Psoas muscle (tissue), 8 donors: ENCODE measurements around the gene VGLL1. TPM values are rescaled to one million over a fixed set of nuclear protein-coding genes. Genes with fewer than 3 reads are reported as not detected.

ENCODE experiments used
- ATAC-seq, 4 donors: fragments of 200-7000 bp; cut with Tn5 transposase; one replicate each; pipeline ENCODE4 v1.9.1; 2020; ENCODE audit warnings: moderate library complexity in 3 of 4, mild to moderate bottlenecking in 2 of 4
- DNase-seq, 2 donors: peaks; one replicate each; pipeline ENCODE4 v3.0.0-alpha.2; 2020
- H3K27ac ChIP-seq: fragments of 200-600 bp; one replicate; pipeline ENCODE4 v1.8.0; 2022
- H3K27me3 ChIP-seq, 3 donors: fragments of 200-600 bp in 1 of 3; one replicate each; pipeline versions ENCODE4 v1.6.1 to v1.8.0; 2013 to 2022; ENCODE audit warnings: low read length in 2 of 3, mild to moderate bottlenecking in 2 of 3, moderate library complexity in 1 of 3; ENCODE audit not compliant: insufficient read depth in 3 of 3
- H3K36me3 ChIP-seq, 2 donors: fragments of 200-600 bp in 1 of 2; one replicate each; pipeline versions ENCODE4 v1.6.1 to v1.8.0; 2013 to 2022; ENCODE audit warnings: low read depth in 1 of 2, mild to moderate bottlenecking in 1 of 2, moderate library complexity in 1 of 2; ENCODE audit not compliant: insufficient read depth in 1 of 2
- H3K4me1 ChIP-seq: fragments of 200-600 bp; one replicate; pipeline ENCODE4 v1.8.0; 2022
- H3K4me3 ChIP-seq: fragments of 200-600 bp; one replicate; pipeline ENCODE4 v1.8.0; 2022; ENCODE audit warnings: mild to moderate bottlenecking
- H3K9me3 ChIP-seq: fragments of 200-600 bp; one replicate; pipeline ENCODE4 v1.8.0; 2022
- WGBS, 3 donors: extraction: QIAGEN DNeasy Blood & Tissue Kit; methylation state at CpG; one replicate each; pipeline versions ENCODE4 v1.1.6 to v1.1.7; 2013; 5-methylcytosine and 5-hydroxymethylcytosine counted together
- intact Hi-C, 2 donors: fragments of 100-400 bp; cut with DNase I; formaldehyde crosslinking; loops; one replicate each; pipeline versions ENCODE4 v1.11.0 to v1.14.2; 2022
- polyA plus RNA-seq, 3 donors: library from polyadenylated mRNA; stranded (reverse); fragments of 200-250 nt; gene quantifications; one replicate each; pipeline ENCODE4 v1.2.3, GENCODE V29; 2013
- total RNA-seq, 4 donors: library from RNA; stranded (reverse); fragmentation: NEBNext Ultra II Directional in 2 of 4; extraction: Animal tissue kit (Norgen Biotek cat#: 25700) in 2 of 4; gene quantifications; one replicate each; pipeline versions ENCODE4 v1.2.1 to v1.2.4, GENCODE V29; 2021 to 2023
- TF ChIP-seq, protein P1 (sequence below): fragments of 200-600 bp; IDR thresholded peaks from one replicate; pipeline ENCODE4 v1.8.0; 2022; ENCODE audit warnings: antibody characterized with exemption
- donor health status: healthy with polysubstance abuse.
- donor health status: DM: no; HTN: no; CAD: no; lungs with moderate emphysema.
- donor health status: Bipolar disorder and iron deficiency.
- donor health status: healthy.
- donor health status: DM: yes; HTN: yes; CAD: no.
- donor health status: DM: no; HTN: no; CAD: no.
- donor health status: DM: no; HTN: no; CAD: no.
- donor health status: DM: yes; HTN: yes; CAD: no.

Gene VGLL1
- total and polyA plus RNA-seq, 7 donors, result not detected

DNA sequence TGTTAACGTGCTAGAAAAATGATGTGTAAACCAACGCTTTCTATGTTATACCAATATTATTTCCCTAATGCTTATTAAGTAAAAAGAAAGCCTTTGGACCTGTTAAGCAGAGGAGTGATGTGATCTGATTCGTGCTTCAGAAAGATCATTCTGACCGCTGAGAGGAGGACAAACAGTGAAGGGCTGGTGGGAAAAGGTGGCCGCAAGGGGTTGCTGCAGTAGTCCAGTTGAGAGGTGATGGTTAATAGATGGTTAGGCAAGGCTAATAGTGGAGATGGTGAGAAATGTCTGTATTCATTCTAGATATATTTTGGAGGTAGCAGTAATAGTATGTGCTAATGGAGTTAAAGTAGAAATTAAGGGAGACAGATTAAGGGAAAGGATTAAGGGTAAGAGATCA lies 12.9 kb upstream of the VGLL1 start:
- H3K4me1 ChIP-seq, result no peaks in the 10 kb centered on the region
- no peak overlapping the region for H3K4me3 ChIP-seq
- 56 to 80% (median 77%) methylated on average over 5 of the region's 5 CpGs for WGBS, 3 donors
- no peak overlapping the region for H3K27ac ChIP-seq
- DNase-seq (no peak), ATAC-seq (no peak)
- TF ChIP-seq, protein P1, sequence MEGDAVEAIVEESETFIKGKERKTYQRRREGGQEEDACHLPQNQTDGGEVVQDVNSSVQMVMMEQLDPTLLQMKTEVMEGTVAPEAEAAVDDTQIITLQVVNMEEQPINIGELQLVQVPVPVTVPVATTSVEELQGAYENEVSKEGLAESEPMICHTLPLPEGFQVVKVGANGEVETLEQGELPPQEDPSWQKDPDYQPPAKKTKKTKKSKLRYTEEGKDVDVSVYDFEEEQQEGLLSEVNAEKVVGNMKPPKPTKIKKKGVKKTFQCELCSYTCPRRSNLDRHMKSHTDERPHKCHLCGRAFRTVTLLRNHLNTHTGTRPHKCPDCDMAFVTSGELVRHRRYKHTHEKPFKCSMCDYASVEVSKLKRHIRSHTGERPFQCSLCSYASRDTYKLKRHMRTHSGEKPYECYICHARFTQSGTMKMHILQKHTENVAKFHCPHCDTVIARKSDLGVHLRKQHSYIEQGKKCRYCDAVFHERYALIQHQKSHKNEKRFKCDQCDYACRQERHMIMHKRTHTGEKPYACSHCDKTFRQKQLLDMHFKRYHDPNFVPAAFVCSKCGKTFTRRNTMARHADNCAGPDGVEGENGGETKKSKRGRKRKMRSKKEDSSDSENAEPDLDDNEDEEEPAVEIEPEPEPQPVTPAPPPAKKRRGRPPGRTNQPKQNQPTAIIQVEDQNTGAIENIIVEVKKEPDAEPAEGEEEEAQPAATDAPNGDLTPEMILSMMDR, result no peak
- peaks cover 0 to 5% (median 0%) of the 10 kb centered on the region in 3 donors for H3K27me3 ChIP-seq
- intact Hi-C loops, result loop anchor here in 1 of 2 donors (10.0 kb wide), 1 partner anchor 156 kb away; no protein-coding TSS in a partner anchor
- no peaks in the 10 kb centered on the region for H3K36me3 ChIP-seq
- H3K9me3 ChIP-seq, result no peaks in the 10 kb centered on the region

DNA sequence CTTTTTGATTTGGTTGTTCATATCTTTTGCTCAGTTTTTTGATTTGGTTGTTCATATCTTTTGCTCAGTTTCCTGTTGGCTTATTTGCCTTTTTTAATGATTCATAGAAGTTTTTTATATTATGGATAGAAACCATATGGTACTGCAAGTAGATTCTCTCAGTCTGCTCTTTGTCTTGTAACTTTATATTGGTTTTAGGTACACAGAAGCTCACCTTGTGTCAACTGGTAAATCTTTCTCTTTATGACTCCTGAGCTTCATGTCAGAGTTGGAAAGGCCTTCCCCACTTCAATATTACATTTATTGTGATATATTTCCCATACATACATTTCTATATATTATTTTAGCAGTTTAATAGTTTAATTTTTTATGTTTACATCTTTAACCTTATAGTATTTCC lies 8.2 kb upstream of the VGLL1 start:
- no peak overlapping the region for H3K27ac ChIP-seq
- DNase-seq, result no peak
- no peak for ATAC-seq
- TF ChIP-seq, protein P1, result no peak
- intact Hi-C loops, result no loop called here
- peaks cover 14% of the 10 kb centered on the region for H3K4me1 ChIP-seq
- no peaks in the 10 kb centered on the region for H3K36me3 ChIP-seq
- H3K4me3 ChIP-seq, result no peak overlapping the region
- H3K9me3 ChIP-seq, result no peaks in the 10 kb centered on the region
- H3K27me3 ChIP-seq, result peaks cover 0 to 11% (median 0%) of the 10 kb centered on the region in 3 donors

DNA sequence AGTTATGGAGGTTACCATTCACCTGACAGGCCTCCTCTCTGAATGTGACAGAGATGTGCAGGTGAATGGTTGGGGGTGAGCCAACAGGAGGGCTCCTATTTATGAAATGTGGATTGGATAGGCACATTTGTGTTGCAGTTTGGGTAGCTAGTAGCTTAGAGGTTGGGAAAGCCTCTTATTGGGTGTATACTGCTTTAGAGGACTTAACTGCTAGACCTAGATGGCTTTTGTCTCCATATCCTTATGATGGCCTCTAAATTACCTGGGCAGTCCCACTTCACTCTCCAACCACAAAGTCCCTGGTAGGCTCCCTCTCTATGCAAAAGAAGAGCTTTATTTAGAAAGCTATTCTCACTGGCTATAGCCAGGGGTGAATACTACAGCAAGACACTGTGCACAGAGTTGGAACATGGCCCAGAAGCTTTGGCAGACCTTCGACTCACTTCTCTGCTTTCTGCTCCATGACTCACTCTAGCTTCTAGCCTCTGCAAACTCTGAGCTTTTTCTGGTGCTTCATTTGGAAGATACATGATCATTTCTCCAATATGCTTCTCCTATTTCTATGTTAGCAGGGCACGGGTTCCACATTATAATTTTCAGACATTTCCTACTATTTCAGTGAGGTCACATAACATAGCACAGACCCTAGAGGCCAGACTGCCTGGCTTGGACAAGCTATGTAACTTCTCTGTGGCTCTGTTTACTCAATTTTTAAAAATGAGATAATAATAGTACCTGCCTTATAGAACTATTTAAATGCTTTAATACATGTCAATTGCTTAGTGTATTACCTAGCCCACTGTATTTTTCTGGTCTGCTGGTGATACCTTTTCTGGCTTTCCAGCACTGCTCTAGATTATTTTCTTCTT lies 6.0 kb upstream of the VGLL1 start:
- TF ChIP-seq, protein P1, result no peak
- Histone ChIP-seq H3K4me1 (peaks cover 14% of the 10 kb centered on the region), H3K27me3 (peaks cover 0 to 6% (median 0%) of the 10 kb centered on the region in 3 donors), H3K27ac (peak overlapping the region; percentile 67), H3K9me3 (no peaks in the 10 kb centered on the region), H3K36me3 (no peaks in the 10 kb centered on the region), H3K4me3 (no peak overlapping the region)
- peak; percentile 71 to 82 for DNase-seq
- intact Hi-C loops, result loop anchor here in 1 of 2 donors (2.0 kb wide), 1 partner anchor 51 kb away; no protein-coding TSS in a partner anchor
- WGBS, 3 donors, result 4 to 21% (median 13%) methylated on average over 2 of the region's 2 CpGs
- ATAC-seq, result peak; percentile 93 to 99 (median 98)

DNA sequence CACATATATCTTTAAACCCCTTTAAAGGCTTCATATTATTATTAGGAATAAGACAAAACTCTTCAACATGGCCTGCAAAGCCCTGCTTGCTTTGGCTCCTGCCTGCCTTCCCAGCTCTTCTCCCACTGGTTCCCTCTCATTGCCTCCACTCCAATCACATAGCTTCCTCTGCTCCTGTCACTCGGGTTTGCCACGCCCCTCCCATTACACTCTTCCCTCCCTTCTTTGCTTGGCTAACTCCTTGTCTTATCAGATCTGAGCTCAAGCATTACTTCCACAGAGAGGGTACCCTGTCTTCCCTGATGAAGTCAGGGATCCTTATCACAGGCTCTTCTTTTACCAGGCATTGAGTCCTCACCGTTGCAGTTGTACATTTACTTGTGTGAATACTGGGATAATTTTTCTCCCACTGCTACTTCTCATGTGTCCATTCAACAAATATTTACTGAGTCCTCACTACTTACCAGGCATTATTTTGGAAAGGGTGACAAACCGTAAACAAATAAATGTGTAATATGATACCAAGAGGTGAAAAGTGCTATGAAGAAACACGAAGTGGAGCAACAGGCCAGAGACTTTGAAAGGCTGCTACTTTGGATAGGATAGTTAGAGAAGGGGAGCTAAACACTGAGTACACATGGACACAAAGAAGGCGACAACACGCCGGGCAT lies 3.2 kb upstream of the VGLL1 start:
- DNase-seq, result no peak
- 60 to 67% (median 64%) methylated on average over 8 of the region's 8 CpGs for WGBS, 3 donors
- intact Hi-C loops, result no loop called here

More for the DNA sequence above, 3.2 kb upstream of the VGLL1 start:
- no peaks in the 10 kb centered on the region for H3K36me3 ChIP-seq
- TF ChIP-seq, protein P1, result no peak
- H3K27ac ChIP-seq, result no peak overlapping the region
- peaks cover 14% of the 10 kb centered on the region for H3K4me1 ChIP-seq
- H3K27me3 ChIP-seq, result peaks cover 0 to 6% (median 0%) of the 10 kb centered on the region in 3 donors
- no peak overlapping the region for H3K4me3 ChIP-seq
- H3K9me3 ChIP-seq, result no peaks in the 10 kb centered on the region
- peak in 1 of 4 donors; percentile 25 for ATAC-seq
